Stomach (tissue), 9 donors: ENCODE data around the gene HNMT. TPM values are rescaled to one million over a fixed set of nuclear protein-coding genes. Genes with fewer than 3 reads are reported as not detected.

Experiments
- DNase-seq, 2 donors: peaks; one replicate each; pipeline versions ENCODE4 v3.0.0 to v3.0.0-alpha.2; 2013 to 2019
- H3K27ac ChIP-seq, 5 donors: fragments of 200-600 bp in 4 of 5; sonication (generic) in 4 of 5; one replicate each; pipeline ENCODE4 v1.5.1; 2013 to 2019; ENCODE audit warnings: mild to moderate bottlenecking in 1 of 5, moderate library complexity in 1 of 5
- H3K27me3 ChIP-seq, 3 donors: fragments of 200-600 bp; sonication (generic); one replicate each; pipeline ENCODE4 v1.5.1; 2017 to 2019; ENCODE audit warnings: mixed run types in 1 of 3
- H3K36me3 ChIP-seq, 4 donors: fragments of 200-600 bp; sonication (generic); 1 replicate in 3 of 4; 2 replicates in 1 of 4; pipeline ENCODE4 v1.5.1; 2016 to 2019
- H3K4me1 ChIP-seq, 4 donors: fragments of 200-600 bp; sonication (generic); one replicate each; pipeline ENCODE4 v1.5.1; 2016 to 2019
- H3K4me3 ChIP-seq, 4 donors: fragments of 200-600 bp; sonication (generic) in 3 of 4; one replicate each; pipeline ENCODE4 v1.5.1; 2016 to 2019; ENCODE audit warnings: mild to moderate bottlenecking in 1 of 4
- H3K9me3 ChIP-seq, 4 donors: fragments of 200-600 bp; sonication (generic); one replicate each; pipeline ENCODE4 v1.5.1; 2016 to 2019
- CTCF ChIP-seq, 7 experiments: fragments of 450-650 bp in 4 of 7; fragments of 200-600 bp in 3 of 7; sonication (generic) in 3 of 7; IDR thresholded peaks; one replicate each; pipeline ENCODE4 v1.5.1; 2016 to 2019; ENCODE audit warnings: antibody characterized with exemption in 7 of 7, control low read depth in 2 of 7, mild to moderate bottlenecking in 1 of 7
- EP300 ChIP-seq: sonication (generic); formaldehyde crosslinking; IDR thresholded peaks from one replicate; pipeline ENCODE4 v1.6.1; 2017; ENCODE audit warnings: antibody characterized with exemption
- POLR2A ChIP-seq, 4 donors: fragments of 450-650 bp; IDR thresholded peaks; one replicate each; pipeline ENCODE4 v1.6.1; 2016; ENCODE audit warnings: antibody characterized with exemption in 4 of 4, control low read depth in 2 of 4, mild to moderate bottlenecking in 1 of 4, moderate library complexity in 1 of 4
- POLR2AphosphoS5 ChIP-seq, 3 donors: sonication (generic); formaldehyde crosslinking; IDR thresholded peaks; one replicate each; pipeline ENCODE4 v1.6.1; 2016; ENCODE audit warnings: antibody characterized with exemption in 3 of 3
- WGBS, 5 donors: extraction: QIAGEN DNeasy Blood & Tissue Kit in 3 of 5; methylation state at CpG; one replicate each; pipeline versions ENCODE4 v1.1.5 to v1.1.7; 2013 to 2018; 5-methylcytosine and 5-hydroxymethylcytosine counted together
- intact Hi-C: fragments of 100-400 bp; cut with DNase I; formaldehyde crosslinking; loops from one replicate; pipeline ENCODE4 v1.15.1; 2023; ENCODE audit warnings: low total_unique reads
- polyA plus RNA-seq, 3 donors: library from polyadenylated mRNA; stranded (reverse); fragments of 200-250 nt; gene quantifications; one replicate each; pipeline ENCODE4 v1.2.3, GENCODE V29; 2013
- total RNA-seq, 5 donors: library from RNA; depleted of rRNA; stranded (reverse); fragments of >200 nt; gene quantifications; one replicate each; pipeline versions ENCODE4 v1.1.0 to v1.2.3, GENCODE V29; 2014 to 2016
- donor health status: healthy with polysubstance abuse.
- donor health status: Bipolar disorder and iron deficiency.
- donor health status: healthy.

Gene HNMT
- total and polyA plus RNA-seq, 8 donors, result 11.2 to 145 (median 44.7) TPM

GRCh38 chr2:138059487-138060300, 95.4 kb downstream of the HNMT start:
- WGBS, 5 donors, result 59 to 77% (median 77%) methylated on average over 3 of the region's 3 CpGs

GRCh38 chr2:138060301-138060635, 96.0 kb downstream of the HNMT start:
- Histone ChIP-seq H3K27ac (no peak overlapping the region), H3K4me3 (no peak overlapping the region), H3K9me3 (no peaks in the 10 kb centered on the region), H3K4me1 (no peaks in the 10 kb centered on the region), H3K27me3 (no peaks in the 10 kb centered on the region), H3K36me3 (no peaks in the 10 kb centered on the region)
- TF ChIP-seq EP300 (no peak), POLR2AphosphoS5 (IDR thresholded peaks at IDR 0.05) (no peak)
- intact Hi-C loops, result no loop called here
- peak; percentile 54 to 56 for DNase-seq
- WGBS, 5 donors, result 17 to 53% (median 44%) methylated on average over 1 of the region's 1 CpG

More at GRCh38 chr2:138059487-138060300, 95.4 kb downstream of the HNMT start:
- Histone ChIP-seq H3K4me1 (no peaks in the 10 kb centered on the region), H3K27me3 (no peaks in the 10 kb centered on the region), H3K4me3 (no peak overlapping the region), H3K9me3 (no peaks in the 10 kb centered on the region), H3K27ac (no peak overlapping the region), H3K36me3 (no peaks in the 10 kb centered on the region)
- DNase-seq, result no peak
- TF ChIP-seq POLR2AphosphoS5 (IDR thresholded peaks at IDR 0.05) (no peak), CTCF (IDR thresholded peaks at IDR 0.05) (no peak), POLR2A (IDR thresholded peaks at IDR 0.05) (no peak), EP300 (no peak)
- intact Hi-C loops, result no loop called here

GRCh38 chr2:138061961-138062360, 97.7 kb downstream of the HNMT start:
- 90 to 94% (median 93%) methylated on average over 2 of the region's 2 CpGs for WGBS, 5 donors
- no peak for TF ChIP-seq EP300
- no peak overlapping the region for H3K4me3 ChIP-seq

GRCh38 chr2:138063181-138063580, 98.9 kb downstream of the HNMT start:
- Histone ChIP-seq H3K27me3 (no peaks in the 10 kb centered on the region), H3K4me1 (no peaks in the 10 kb centered on the region), H3K27ac (no peak overlapping the region), H3K4me3 (no peak overlapping the region), H3K9me3 (no peaks in the 10 kb centered on the region), H3K36me3 (no peaks in the 10 kb centered on the region)
- DNase-seq, result no peak
- 89 to 92% (median 91%) methylated on average over 2 of the region's 2 CpGs for WGBS, 5 donors
- intact Hi-C loops, result no loop called here
- TF ChIP-seq CTCF (IDR thresholded peaks at IDR 0.05), result no peak
- no peak for TF ChIP-seq EP300
- no peak for TF ChIP-seq POLR2A (IDR thresholded peaks at IDR 0.05)
- TF ChIP-seq POLR2AphosphoS5 (IDR thresholded peaks at IDR 0.05), result no peak

More at GRCh38 chr2:138061961-138062360, 97.7 kb downstream of the HNMT start:
- Histone ChIP-seq H3K9me3 (no peaks in the 10 kb centered on the region), H3K4me1 (no peaks in the 10 kb centered on the region), H3K27me3 (no peaks in the 10 kb centered on the region), H3K36me3 (no peaks in the 10 kb centered on the region), H3K27ac (no peak overlapping the region)
- intact Hi-C loops, result no loop called here
- DNase-seq, result no peak
